ENCODE measurements around the gene SEH1L. TPM values are rescaled to one million over a fixed set of nuclear protein-coding genes. Genes with fewer than 3 reads are reported as not detected.

SEH1L gene
- total and polyA plus RNA-seq, 10 of the 15 experiments (the other 5 are each of a cell fraction or from before 2014, with no cell fraction given): 27.5 to 109 (median 52.8) TPM

DNA sequence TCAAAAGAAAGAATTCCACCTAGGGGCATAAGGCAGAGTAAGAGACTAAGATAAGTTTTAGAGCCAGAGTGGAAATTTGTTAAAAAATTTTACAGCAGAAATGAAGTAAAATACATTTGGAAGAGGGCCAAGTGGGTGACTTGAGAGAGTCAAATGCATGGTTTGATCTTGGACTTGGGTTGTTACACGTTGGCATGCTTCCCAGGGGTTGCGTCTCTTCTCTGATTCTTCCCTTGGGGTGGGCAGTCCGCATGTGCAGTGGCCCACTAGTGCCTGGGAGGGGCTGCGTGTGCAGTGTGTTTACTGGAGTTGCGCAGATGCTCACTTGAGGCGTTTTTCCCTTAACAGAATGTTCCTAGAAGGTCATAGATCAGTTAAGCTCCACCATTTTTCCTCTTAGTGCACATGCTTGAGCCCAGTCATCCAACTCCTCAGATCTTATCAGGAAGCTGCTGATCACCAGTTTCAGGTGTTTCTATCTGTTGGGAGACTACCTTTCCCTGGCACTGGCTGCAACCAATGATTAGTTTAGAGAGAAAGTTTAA lies 13.1 kb downstream of the SEH1L start (continued):
- TF ChIP-seq, protein P1, sequence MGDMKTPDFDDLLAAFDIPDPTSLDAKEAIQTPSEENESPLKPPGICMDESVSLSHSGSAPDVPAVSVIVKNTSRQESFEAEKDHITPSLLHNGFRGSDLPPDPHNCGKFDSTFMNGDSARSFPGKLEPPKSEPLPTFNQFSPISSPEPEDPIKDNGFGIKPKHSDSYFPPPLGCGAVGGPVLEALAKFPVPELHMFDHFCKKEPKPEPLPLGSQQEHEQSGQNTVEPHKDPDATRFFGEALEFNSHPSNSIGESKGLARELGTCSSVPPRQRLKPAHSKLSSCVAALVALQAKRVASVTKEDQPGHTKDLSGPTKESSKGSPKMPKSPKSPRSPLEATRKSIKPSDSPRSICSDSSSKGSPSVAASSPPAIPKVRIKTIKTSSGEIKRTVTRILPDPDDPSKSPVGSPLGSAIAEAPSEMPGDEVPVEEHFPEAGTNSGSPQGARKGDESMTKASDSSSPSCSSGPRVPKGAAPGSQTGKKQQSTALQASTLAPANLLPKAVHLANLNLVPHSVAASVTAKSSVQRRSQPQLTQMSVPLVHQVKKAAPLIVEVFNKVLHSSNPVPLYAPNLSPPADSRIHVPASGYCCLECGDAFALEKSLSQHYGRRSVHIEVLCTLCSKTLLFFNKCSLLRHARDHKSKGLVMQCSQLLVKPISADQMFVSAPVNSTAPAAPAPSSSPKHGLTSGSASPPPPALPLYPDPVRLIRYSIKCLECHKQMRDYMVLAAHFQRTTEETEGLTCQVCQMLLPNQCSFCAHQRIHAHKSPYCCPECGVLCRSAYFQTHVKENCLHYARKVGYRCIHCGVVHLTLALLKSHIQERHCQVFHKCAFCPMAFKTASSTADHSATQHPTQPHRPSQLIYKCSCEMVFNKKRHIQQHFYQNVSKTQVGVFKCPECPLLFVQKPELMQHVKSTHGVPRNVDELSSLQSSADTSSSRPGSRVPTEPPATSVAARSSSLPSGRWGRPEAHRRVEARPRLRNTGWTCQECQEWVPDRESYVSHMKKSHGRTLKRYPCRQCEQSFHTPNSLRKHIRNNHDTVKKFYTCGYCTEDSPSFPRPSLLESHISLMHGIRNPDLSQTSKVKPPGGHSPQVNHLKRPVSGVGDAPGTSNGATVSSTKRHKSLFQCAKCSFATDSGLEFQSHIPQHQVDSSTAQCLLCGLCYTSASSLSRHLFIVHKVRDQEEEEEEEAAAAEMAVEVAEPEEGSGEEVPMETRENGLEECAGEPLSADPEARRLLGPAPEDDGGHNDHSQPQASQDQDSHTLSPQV (IDR thresholded peaks at IDR 0.05): no peak
- TF ChIP-seq PAX5 (IDR thresholded peaks at IDR 0.05; ENCODE audit: borderline replicate concordance, low read depth, low read length): no peak
- no peak for TF ChIP-seq TAF1 (IDR thresholded peaks at IDR 0.05; ENCODE audit: borderline replicate concordance, low read depth, low read length)
- no peak for TF ChIP-seq PAX8 (IDR thresholded peaks at IDR 0.05)
- TF ChIP-seq SIN3A (IDR thresholded peaks at IDR 0.05; ENCODE audit: low read depth, low read length): no peak
- TF ChIP-seq ESRRA (IDR thresholded peaks at IDR 0.05; ENCODE audit: low read length): no peak
- TF ChIP-seq SMAD5 (IDR thresholded peaks at IDR 0.05; ENCODE audit: low read depth): no peak

DNA sequence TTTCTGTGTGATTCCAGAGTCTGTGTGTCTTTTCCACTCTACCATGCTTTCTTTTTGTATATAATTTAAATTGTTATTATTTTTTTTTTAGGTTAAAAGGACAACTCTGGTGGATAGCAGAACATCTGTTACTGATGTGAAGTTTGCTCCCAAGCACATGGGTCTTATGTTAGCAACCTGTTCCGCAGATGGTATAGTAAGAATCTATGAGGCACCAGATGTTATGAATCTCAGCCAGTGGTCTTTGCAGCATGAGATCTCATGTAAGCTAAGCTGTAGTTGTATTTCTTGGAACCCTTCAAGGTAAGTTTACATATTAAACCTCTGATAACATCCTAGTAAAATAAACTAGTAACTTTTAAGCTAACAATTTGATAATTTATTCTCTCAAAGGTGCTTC lies 15.3 kb downstream of the SEH1L start:
- Histone ChIP-seq H3K36me3 (ENCODE audit: control insufficient read depth in 2 of 2, insufficient read depth in 2 of 2, low read length in 1 of 2) (peaks cover 0 to 11% of the 10 kb centered on the region in 2 experiments), H3K4me3 (no peak overlapping the region), H4K20me1 (ENCODE audit: control insufficient read depth, insufficient read depth) (no peaks in the 10 kb centered on the region), H3K4me1 (ENCODE audit: control insufficient read depth, insufficient read depth, low read length) (no peaks in the 10 kb centered on the region), H3K79me2 (ENCODE audit: control insufficient read depth, insufficient read depth, low read length) (no peaks in the 10 kb centered on the region; the same call in 1 of the 2 replicates), H3K27ac (ENCODE audit: control insufficient read depth, insufficient read depth) (no peak overlapping the region), H3K9ac (ENCODE audit: control insufficient read depth, insufficient read depth, low read length) (no peak overlapping the region), H3K27me3 (replicated peaks in 1 of 2; ENCODE audit: control insufficient read depth in 2 of 2, insufficient read depth in 2 of 2, low read length in 1 of 2) (no peaks in the 10 kb centered on the region), H2AFZ (ENCODE audit: control insufficient read depth, low read depth, low read length) (no peak overlapping the region), H3K9me3 (replicated peaks; ENCODE audit: control insufficient read depth, insufficient read depth, low read length) (no peaks in the 10 kb centered on the region), H3K4me2 (ENCODE audit: control insufficient read depth, insufficient read depth) (no peak overlapping the region)
- ATAC-seq (no peak), DNase-seq (ENCODE audit: low read depth, low spot score) (no peak), FAIRE-seq (peak; percentile 41)
- in situ Hi-C loops (cut with MboI): no loop called here
- POLR2A ChIA-PET: interaction anchor here (0.6 kb wide), 1 partner anchor 82 kb away, joined by 4 read pairs; no protein-coding TSS in a partner anchor
- intact Hi-C loops (cut with micrococcal nuclease; ENCODE audit: unreplicated experiment): no loop called here
- CTCF ChIA-PET: interaction anchor here (0.6 to 1.1 kb wide), 2 partner anchors 196 to 572 kb away, joined by 3 to 4 read pairs; no protein-coding TSS in a partner anchor
- RAD21 ChIA-PET (ENCODE audit: unreplicated experiment): no interaction called here
- BruUV-seq (replicated peaks): no TSS peak
- SMC1A ChIA-PET (ENCODE audit: uncharacterized antibody, unreplicated experiment): interaction anchor here (1.1 to 1.3 kb wide), 3 partner anchors 8 to 22 kb away, joined by 3 to 4 read pairs (median 3); no protein-coding TSS in a partner anchor
- 96% methylated on average over 1 of the region's 1 CpG for WGBS (ENCODE audit: insufficient coverage, insufficient replicate concordance, low lambda C conversion rate, missing lambda C conversion rate)
- TF ChIP-seq CBFB (IDR thresholded peaks at IDR 0.05; ENCODE audit: low read depth) (no peak), MTA2 (IDR thresholded peaks at IDR 0.05; ENCODE audit: low read depth) (no peak), MYB (IDR thresholded peaks at IDR 0.05; ENCODE audit: borderline replicate concordance, low read depth, low read length) (no peak), RBBP5 (conservative IDR thresholded peaks at IDR 0.05) (no peak), HDAC6 (IDR thresholded peaks at IDR 0.05; ENCODE audit: unreplicated experiment) (no peak), NRF1 (conservative IDR thresholded peaks at IDR 0.05; ENCODE audit: low read depth, low read length) (no peak), SMAD5 (IDR thresholded peaks at IDR 0.05; ENCODE audit: low read depth) (no peak)
- TF ChIP-seq, protein P2, sequence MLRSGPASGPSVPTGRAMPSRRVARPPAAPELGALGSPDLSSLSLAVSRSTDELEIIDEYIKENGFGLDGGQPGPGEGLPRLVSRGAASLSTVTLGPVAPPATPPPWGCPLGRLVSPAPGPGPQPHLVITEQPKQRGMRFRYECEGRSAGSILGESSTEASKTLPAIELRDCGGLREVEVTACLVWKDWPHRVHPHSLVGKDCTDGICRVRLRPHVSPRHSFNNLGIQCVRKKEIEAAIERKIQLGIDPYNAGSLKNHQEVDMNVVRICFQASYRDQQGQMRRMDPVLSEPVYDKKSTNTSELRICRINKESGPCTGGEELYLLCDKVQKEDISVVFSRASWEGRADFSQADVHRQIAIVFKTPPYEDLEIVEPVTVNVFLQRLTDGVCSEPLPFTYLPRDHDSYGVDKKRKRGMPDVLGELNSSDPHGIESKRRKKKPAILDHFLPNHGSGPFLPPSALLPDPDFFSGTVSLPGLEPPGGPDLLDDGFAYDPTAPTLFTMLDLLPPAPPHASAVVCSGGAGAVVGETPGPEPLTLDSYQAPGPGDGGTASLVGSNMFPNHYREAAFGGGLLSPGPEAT (IDR thresholded peaks at IDR 0.05; ENCODE audit: low read depth): no peak
- TF ChIP-seq, protein P3, sequence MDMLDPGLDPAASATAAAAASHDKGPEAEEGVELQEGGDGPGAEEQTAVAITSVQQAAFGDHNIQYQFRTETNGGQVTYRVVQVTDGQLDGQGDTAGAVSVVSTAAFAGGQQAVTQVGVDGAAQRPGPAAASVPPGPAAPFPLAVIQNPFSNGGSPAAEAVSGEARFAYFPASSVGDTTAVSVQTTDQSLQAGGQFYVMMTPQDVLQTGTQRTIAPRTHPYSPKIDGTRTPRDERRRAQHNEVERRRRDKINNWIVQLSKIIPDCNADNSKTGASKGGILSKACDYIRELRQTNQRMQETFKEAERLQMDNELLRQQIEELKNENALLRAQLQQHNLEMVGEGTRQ (IDR thresholded peaks at IDR 0.05; ENCODE audit: borderline replicate concordance, low read depth, low read length): no peak
- TF ChIP-seq, protein P4, sequence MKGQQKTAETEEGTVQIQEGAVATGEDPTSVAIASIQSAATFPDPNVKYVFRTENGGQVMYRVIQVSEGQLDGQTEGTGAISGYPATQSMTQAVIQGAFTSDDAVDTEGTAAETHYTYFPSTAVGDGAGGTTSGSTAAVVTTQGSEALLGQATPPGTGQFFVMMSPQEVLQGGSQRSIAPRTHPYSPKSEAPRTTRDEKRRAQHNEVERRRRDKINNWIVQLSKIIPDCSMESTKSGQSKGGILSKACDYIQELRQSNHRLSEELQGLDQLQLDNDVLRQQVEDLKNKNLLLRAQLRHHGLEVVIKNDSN (IDR thresholded peaks at IDR 0.05; ENCODE audit: borderline replicate concordance, extremely low read length, insufficient read depth, low read depth, low read length): no peak
